ENCODE measurements around the gene FXYD7.

GRCh38 chr19:35169221-35169995, 26.4 kb downstream of the FXYD7 start:
- TF ChIP-seq NFE2L2 (IDR thresholded peaks at IDR 0.05; ENCODE audit: low read depth, low read length) (no peak), CTCF (conservative IDR thresholded peaks at IDR 0.05; ENCODE audit: low read depth, low read length) (no peak), MAFK (IDR thresholded peaks at IDR 0.05; ENCODE audit: low read depth, low read length) (no peak)
